Fibroblast of skin of scalp (primary cell): ENCODE data around the gene INSR.

Experiments used
- DNase-seq: peaks from one replicate; pipeline ENCODE4 v3.0.0-alpha.2; 2013

INSR gene

GRCh38 chr19:7138402-7138801, 155.8 kb downstream of the INSR start:
- DNase-seq: no peak

GRCh38 chr19:7137120-7137519, 157.1 kb downstream of the INSR start:
- DNase-seq: no peak

GRCh38 chr19:7132054-7132453, 162.2 kb downstream of the INSR start:
- no peak for DNase-seq

GRCh38 chr19:7130043-7130442, 164.2 kb downstream of the INSR start:
- DNase-seq: no peak

GRCh38 chr19:7126132-7126531, 168.1 kb downstream of the INSR start:
- DNase-seq: no peak

- DNase-seq: no peak
These were observed 169.0 kb downstream of the INSR start for GRCh38 chr19:7125221-7125620.

GRCh38 chr19:7124782-7125181, 169.4 kb downstream of the INSR start:
- no peak for DNase-seq

- DNase-seq: no peak
These were observed 171.5 kb downstream of the INSR start for GRCh38 chr19:7122701-7123100.

- DNase-seq: no peak
These were observed 173.7 kb downstream of the INSR start for GRCh38 chr19:7120499-7120898.

- DNase-seq: no peak
These were observed 174.6 kb downstream of the INSR start for GRCh38 chr19:7119582-7119981.

- no peak for DNase-seq
These were observed 177.0 kb downstream of the INSR start for GRCh38 chr19:7117248-7117647.

GRCh38 chr19:7115721-7116120, 178.5 kb downstream of the INSR start:
- no peak for DNase-seq

- DNase-seq: no peak
These were observed 181.0 kb downstream of the INSR start for GRCh38 chr19:7113233-7113632.

GRCh38 chr19:7112675-7113074, 181.5 kb downstream of the INSR start:
- DNase-seq: no peak

- DNase-seq: peak; percentile 14
These were observed 184.4 kb downstream of the INSR start for GRCh38 chr19:7109678-7110289.

GRCh38 chr19:7106711-7107657, 187.2 kb downstream of the INSR start:
- DNase-seq: no peak

- DNase-seq: no peak
These were observed 189.3 kb downstream of the INSR start for GRCh38 chr19:7104747-7105447.

GRCh38 chr19:7101498-7102253, 192.5 kb downstream of the INSR start:
- DNase-seq: no peak

- DNase-seq: no peak
These were observed 194.7 kb downstream of the INSR start for GRCh38 chr19:7099597-7099921.

- peak; percentile 91 for DNase-seq
These were observed 195.3 kb downstream of the INSR start for GRCh38 chr19:7098701-7099596.

GRCh38 chr19:7098096-7098495, 196.1 kb downstream of the INSR start:
- DNase-seq: no peak

- DNase-seq: no peak
These were observed 205.2 kb downstream of the INSR start for GRCh38 chr19:7088999-7089398.
